Measurements from ENCODE around the gene PFDN6.
"Not testable (repeated sequence)": the region's sequence is repeated elsewhere in the genome, so short reads cannot be mapped to it uniquely, and the experiment has no call there.

Gene PFDN6

GRCh38 chr6:33273924-33274902 is 15.2 kb upstream of the PFDN6 start:
- no peak for DNase-seq (ENCODE audit: low read depth in 2 of 2)
- H3K4me3 ChIP-seq (replicated peaks in 1 of 2; ENCODE audit: low read depth in 2 of 2, low read length in 2 of 2) = peak overlapping the region; percentile 21 to 95
- TF ChIP-seq CTCF (IDR thresholded peaks at IDR 0.05; ENCODE audit: low read depth, low read length) = no peak

- H3K4me3 ChIP-seq (replicated peaks in 1 of 2; ENCODE audit: low read depth in 2 of 2, low read length in 2 of 2) = peak overlapping the region; percentile 7 to 35
- not testable (repeated sequence) for DNase-seq (ENCODE audit: low read depth in 2 of 2)
These were observed 13.4 kb upstream of the PFDN6 start for GRCh38 chr6:33275795-33276580.

- DNase-seq (ENCODE audit: low read depth in 2 of 2) = no peak
- H3K4me3 ChIP-seq (replicated peaks in 1 of 2; ENCODE audit: low read depth in 2 of 2, low read length in 2 of 2) = peak overlapping the region; percentile 35 to 46
- no peak for TF ChIP-seq CTCF (IDR thresholded peaks at IDR 0.05; ENCODE audit: low read depth, low read length)
These were observed 12.9 kb upstream of the PFDN6 start for GRCh38 chr6:33276581-33276863.

- peak within 1 kb of the TSS; percentile 46 to 58 for H3K4me3 ChIP-seq (replicated peaks in 1 of 2; ENCODE audit: low read depth in 2 of 2, low read length in 2 of 2)
- DNase-seq (ENCODE audit: low read depth in 2 of 2) = peak; percentile 65 to 73
- TF ChIP-seq CTCF (IDR thresholded peaks at IDR 0.05; ENCODE audit: low read depth, low read length) = peak; percentile 28
These were observed 12.3 kb upstream of the PFDN6 start, which contains the start of gene B3GALT4 for GRCh38 chr6:33276864-33277662. Gene B3GALT4, plus strand, starts transcription at chr6:33277123. Its CDS starts 297 bp downstream, at chr6:33277420.

GRCh38 chr6:33277663-33278391 is 11.6 kb upstream of the PFDN6 start:
- H3K4me3 ChIP-seq (replicated peaks in 1 of 2; ENCODE audit: low read depth in 2 of 2, low read length in 2 of 2) = peak overlapping the region; percentile 46 to 58
- DNase-seq (ENCODE audit: low read depth in 2 of 2) = no peak
- TF ChIP-seq CTCF (IDR thresholded peaks at IDR 0.05; ENCODE audit: low read depth, low read length) = no peak

GRCh38 chr6:33278392-33278741 is 11.0 kb upstream of the PFDN6 start:
- TF ChIP-seq CTCF (IDR thresholded peaks at IDR 0.05; ENCODE audit: low read depth, low read length) = no peak
- DNase-seq (ENCODE audit: low read depth in 2 of 2) = no peak
- H3K4me3 ChIP-seq (replicated peaks in 1 of 2; ENCODE audit: low read depth in 2 of 2, low read length in 2 of 2) = no peak overlapping the region
